Breast epithelium (tissue), 4 donors: Measurements from ENCODE around the gene CPEB1. TPM values are rescaled to one million over a fixed set of nuclear protein-coding genes. Genes with fewer than 3 reads are reported as not detected.
A peak's percentile ranks its signal among the peaks of the same experiment; 100 is the strongest.

Source experiments
- DNase-seq, 2 donors: peaks; one replicate each; pipeline ENCODE4 v3.0.0-alpha.2; 2019; ENCODE audit warnings: low spot score in 2 of 2
- H3K27ac ChIP-seq, 2 donors: fragments of 200-600 bp; sonication (generic) in 1 of 2; one replicate each; pipeline ENCODE4 v1.5.1; 2016 to 2019; ENCODE audit warnings: mild to moderate bottlenecking in 1 of 2
- H3K27me3 ChIP-seq, 2 donors: fragments of 200-600 bp; sonication (generic) in 1 of 2; one replicate each; pipeline versions ENCODE4 v1.5.1 to v1.6.0; 2017 to 2019; ENCODE audit warnings: control low read depth in 1 of 2, mild to moderate bottlenecking in 1 of 2
- H3K36me3 ChIP-seq: fragments of 200-600 bp; one replicate; pipeline ENCODE4 v1.5.1; 2019
- H3K4me1 ChIP-seq, 2 donors: fragments of 200-600 bp; sonication (generic); one replicate each; pipeline ENCODE4 v1.5.1; 2016 to 2019; ENCODE audit warnings: control low read depth in 1 of 2
- H3K4me3 ChIP-seq, 3 donors: fragments of 200-600 bp; sonication (generic); 1 replicate in 2 of 3; 2 replicates in 1 of 3; pipeline ENCODE4 v1.5.1; 2016 to 2019; ENCODE audit warnings: mild to moderate bottlenecking in 3 of 3, moderate library complexity in 2 of 3
- H3K9me3 ChIP-seq, 2 donors: fragments of 200-600 bp; sonication (generic) in 1 of 2; one replicate each; pipeline ENCODE4 v1.5.1; 2016 to 2019; ENCODE audit warnings: control low read depth in 1 of 2
- CTCF ChIP-seq, 3 donors: fragments of 450-650 bp; IDR thresholded peaks; one replicate each; pipeline ENCODE4 v1.5.1; 2016 to 2017; ENCODE audit warnings: antibody characterized with exemption in 3 of 3, mild to moderate bottlenecking in 3 of 3, moderate library complexity in 3 of 3
- POLR2A ChIP-seq: fragments of 450-650 bp; IDR thresholded peaks from one replicate; pipeline ENCODE4 v1.6.1; 2016; ENCODE audit warnings: antibody characterized with exemption, mild to moderate bottlenecking, moderate library complexity
- POLR2AphosphoS5 ChIP-seq, 3 donors: sonication (generic); formaldehyde crosslinking; IDR thresholded peaks; one replicate each; pipeline ENCODE4 v1.6.1; 2017; ENCODE audit warnings: antibody characterized with exemption in 3 of 3
- intact Hi-C: fragments of 100-400 bp; cut with DNase I; formaldehyde crosslinking; loops from one replicate; pipeline ENCODE4 v1.15.1; 2023; ENCODE audit warnings: low total_unique reads
- total RNA-seq, 3 donors: library from RNA; depleted of rRNA; stranded (reverse); fragments of >200 nt; gene quantifications; one replicate each; pipeline ENCODE4 v1.1.0, GENCODE V29; 2016

The CPEB1 gene
- total RNA-seq, 3 donors from 2014 or later, result 2.2 to 6.9 (median 4.6) TPM

- Histone ChIP-seq H3K9me3 (no peaks in the 10 kb centered on the region), H3K27me3 (peaks cover 3 to 31% of the 10 kb centered on the region in 2 donors), H3K36me3 (no peaks in the 10 kb centered on the region), H3K4me1 (no peaks in the 10 kb centered on the region), H3K27ac (no peak overlapping the region), H3K4me3 (no peak overlapping the region)
- intact Hi-C loops, result no loop called here
- no peak for DNase-seq
- no peak for TF ChIP-seq POLR2A
- no peak for TF ChIP-seq POLR2AphosphoS5 (IDR thresholded peaks at IDR 0.05)
- no peak for TF ChIP-seq CTCF (IDR thresholded peaks at IDR 0.05)
Observed at GRCh38 chr15:82650046-82650670, 3.0 kb upstream of the CPEB1 start.

GRCh38 chr15:82649226-82649999 lies 2.2 kb upstream of the CPEB1 start:
- intact Hi-C loops, result no loop called here
- no peaks in the 10 kb centered on the region for H3K4me1 ChIP-seq
- H3K9me3 ChIP-seq, result no peaks in the 10 kb centered on the region
- peaks cover 3 to 38% of the 10 kb centered on the region in 2 donors for H3K27me3 ChIP-seq
- H3K27ac ChIP-seq, result no peak overlapping the region
- no peak for DNase-seq
- no peak overlapping the region for H3K4me3 ChIP-seq
- TF ChIP-seq CTCF (IDR thresholded peaks at IDR 0.05) (no peak), POLR2A (no peak), POLR2AphosphoS5 (IDR thresholded peaks at IDR 0.05) (no peak)
- no peaks in the 10 kb centered on the region for H3K36me3 ChIP-seq

- intact Hi-C loops, result no loop called here
- DNase-seq, result no peak
- TF ChIP-seq POLR2A, result no peak
- TF ChIP-seq CTCF (IDR thresholded peaks at IDR 0.05), result no peak
- TF ChIP-seq POLR2AphosphoS5 (IDR thresholded peaks at IDR 0.05), result no peak
- H3K9me3 ChIP-seq, result no peaks in the 10 kb centered on the region
- H3K27me3 ChIP-seq, result peaks cover 3 to 46% of the 10 kb centered on the region in 2 donors
- no peaks in the 10 kb centered on the region for H3K4me1 ChIP-seq
- peak overlapping the region; percentile 54 to 74 (median 56) for H3K4me3 ChIP-seq
- no peaks in the 10 kb centered on the region for H3K36me3 ChIP-seq
- H3K27ac ChIP-seq, result peak overlapping the region in 1 of 2 donors; percentile 13
Observed at GRCh38 chr15:82648257-82649103, 1.3 kb upstream of the CPEB1 start.

GRCh38 chr15:82647835-82648256 lies 683 bp upstream of the CPEB1 start:
- TF ChIP-seq POLR2A (no peak), CTCF (IDR thresholded peaks at IDR 0.05) (no peak), POLR2AphosphoS5 (IDR thresholded peaks at IDR 0.05) (no peak)
- no peak for DNase-seq
- H3K4me3 ChIP-seq, result peak overlapping the region; percentile 54 to 74 (median 56)
- no peaks in the 10 kb centered on the region for H3K4me1 ChIP-seq
- peaks cover 3 to 47% of the 10 kb centered on the region in 2 donors for H3K27me3 ChIP-seq
- H3K36me3 ChIP-seq, result no peaks in the 10 kb centered on the region
- H3K9me3 ChIP-seq, result no peaks in the 10 kb centered on the region
- intact Hi-C loops, result no loop called here
- H3K27ac ChIP-seq, result peak overlapping the region in 1 of 2 donors; percentile 13
